BE2C (cell line): ENCODE results near the gene ATAD3B.

ENCODE experiments used
- DNase-seq: peaks from one replicate; pipeline ENCODE4 v3.0.0-alpha.2; 2020
- H3K27me3 ChIP-seq: fragments of 250-450 bp; sonication (Bioruptor Pico); 2 replicates; pipeline ENCODE4 v1.5.1; 2020; ENCODE audit warnings: mild to moderate bottlenecking
- H3K36me3 ChIP-seq: fragments of 250-450 bp; sonication (Bioruptor Pico); 2 replicates; pipeline ENCODE4 v1.5.1; 2020; ENCODE audit warnings: mild to moderate bottlenecking
- H3K4me1 ChIP-seq: fragments of 250-450 bp; sonication (Bioruptor Pico); 2 replicates; pipeline ENCODE4 v1.5.1; 2020
- H3K4me3 ChIP-seq: 2 replicates; pipeline ENCODE4 v1.5.1; 2011; ENCODE audit warnings: low read depth, low read length
- H3K9me3 ChIP-seq: fragments of 250-450 bp; sonication (Bioruptor Pico); 2 replicates; pipeline ENCODE4 v1.5.1; 2020
- TF ChIP-seq, protein P1 (sequence below): IDR thresholded peaks from 2 replicates; pipeline ENCODE4 v1.5.1; 2012; ENCODE audit warnings: mild to moderate bottlenecking, low read depth, low read length

ATAD3B gene

DNA sequence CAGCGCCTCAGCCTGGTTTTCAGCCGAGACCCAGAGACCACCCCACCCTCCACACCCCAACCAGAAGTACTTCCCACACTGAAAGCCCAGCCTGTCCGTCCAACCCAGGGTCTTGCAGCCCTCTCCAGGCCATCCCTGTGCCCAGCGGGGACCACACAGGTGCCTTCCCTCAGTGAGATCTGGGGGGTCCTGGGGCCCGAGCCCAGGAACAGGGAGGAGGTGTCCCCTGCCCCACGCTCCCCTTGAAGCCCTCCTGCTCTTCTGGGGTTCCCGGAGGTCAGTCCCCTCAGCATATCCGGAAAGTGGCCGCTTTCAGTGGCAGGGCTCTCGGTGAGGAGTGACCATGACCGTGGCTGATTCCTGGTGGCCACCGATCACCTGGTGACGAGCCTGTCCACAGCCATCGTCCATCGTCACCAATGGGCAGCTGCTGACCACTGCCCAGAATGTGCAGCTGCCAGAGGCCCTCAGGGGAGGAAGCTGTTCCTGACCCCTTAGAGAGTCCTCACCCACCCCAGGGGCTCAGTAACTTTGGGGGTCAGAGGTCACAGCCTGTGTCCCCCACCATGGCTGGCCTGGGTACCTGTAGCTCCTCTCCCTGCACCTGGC, 65.5 kb downstream of the ATAD3B start:
- Histone ChIP-seq H3K36me3 (peaks cover 27% of the 10 kb centered on the region), H3K4me1 (peaks cover 3% of the 10 kb centered on the region; the same call in 1 of the 2 replicates), H3K9me3 (no peaks in the 10 kb centered on the region), H3K4me3 (no peak overlapping the region), H3K27me3 (no peaks in the 10 kb centered on the region)
- no peak for DNase-seq
- TF ChIP-seq, protein P1, sequence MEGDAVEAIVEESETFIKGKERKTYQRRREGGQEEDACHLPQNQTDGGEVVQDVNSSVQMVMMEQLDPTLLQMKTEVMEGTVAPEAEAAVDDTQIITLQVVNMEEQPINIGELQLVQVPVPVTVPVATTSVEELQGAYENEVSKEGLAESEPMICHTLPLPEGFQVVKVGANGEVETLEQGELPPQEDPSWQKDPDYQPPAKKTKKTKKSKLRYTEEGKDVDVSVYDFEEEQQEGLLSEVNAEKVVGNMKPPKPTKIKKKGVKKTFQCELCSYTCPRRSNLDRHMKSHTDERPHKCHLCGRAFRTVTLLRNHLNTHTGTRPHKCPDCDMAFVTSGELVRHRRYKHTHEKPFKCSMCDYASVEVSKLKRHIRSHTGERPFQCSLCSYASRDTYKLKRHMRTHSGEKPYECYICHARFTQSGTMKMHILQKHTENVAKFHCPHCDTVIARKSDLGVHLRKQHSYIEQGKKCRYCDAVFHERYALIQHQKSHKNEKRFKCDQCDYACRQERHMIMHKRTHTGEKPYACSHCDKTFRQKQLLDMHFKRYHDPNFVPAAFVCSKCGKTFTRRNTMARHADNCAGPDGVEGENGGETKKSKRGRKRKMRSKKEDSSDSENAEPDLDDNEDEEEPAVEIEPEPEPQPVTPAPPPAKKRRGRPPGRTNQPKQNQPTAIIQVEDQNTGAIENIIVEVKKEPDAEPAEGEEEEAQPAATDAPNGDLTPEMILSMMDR: no peak

DNA sequence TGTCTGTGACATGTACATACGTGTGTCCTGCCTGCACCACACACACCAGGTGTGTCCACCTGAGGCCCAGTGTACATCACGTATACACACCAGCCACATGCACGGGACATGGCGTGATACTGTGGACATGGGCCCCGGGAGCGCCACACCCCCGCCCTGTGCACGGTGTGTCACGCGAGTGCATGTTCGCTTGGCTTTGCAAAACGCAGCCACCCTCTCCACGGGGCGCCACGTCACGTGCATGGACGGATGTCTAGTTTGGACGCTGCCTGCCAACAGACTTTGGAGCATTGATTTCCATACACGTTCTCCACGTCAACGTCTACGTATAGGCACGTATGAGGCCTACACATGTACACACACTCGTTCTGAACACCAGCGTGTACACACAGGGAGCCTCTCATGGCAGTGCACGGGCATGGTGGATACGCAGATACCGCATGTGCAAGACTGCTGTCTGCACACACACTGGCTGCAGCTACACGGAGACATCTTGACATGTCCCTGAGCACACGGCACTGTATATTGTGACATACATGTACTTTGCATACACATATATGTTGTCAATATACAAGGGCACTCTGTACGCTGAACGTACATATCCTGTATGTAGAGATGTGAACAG, 66.2 kb downstream of the ATAD3B start:
- DNase-seq: no peak
- TF ChIP-seq, protein P1: no peak
- H3K27me3 ChIP-seq: no peaks in the 10 kb centered on the region
- H3K4me3 ChIP-seq: no peak overlapping the region
- peaks cover 3% of the 10 kb centered on the region; the same call in 1 of the 2 replicates for H3K4me1 ChIP-seq
- H3K9me3 ChIP-seq: no peaks in the 10 kb centered on the region
- H3K36me3 ChIP-seq: peaks cover 31% of the 10 kb centered on the region

GRCh38 chr1:1538334-1538733, 66.8 kb downstream of the ATAD3B start:
- peaks cover 3% of the 10 kb centered on the region; the same call in 1 of the 2 replicates for H3K4me1 ChIP-seq
- TF ChIP-seq, protein P1: no peak
- H3K36me3 ChIP-seq: peaks cover 37% of the 10 kb centered on the region
- no peaks in the 10 kb centered on the region for H3K27me3 ChIP-seq
- DNase-seq: no peak
- no peak overlapping the region for H3K4me3 ChIP-seq
- H3K9me3 ChIP-seq: no peaks in the 10 kb centered on the region

GRCh38 chr1:1538989-1539309, 67.4 kb downstream of the ATAD3B start:
- Histone ChIP-seq H3K4me1 (peaks cover 3% of the 10 kb centered on the region; the same call in 1 of the 2 replicates), H3K4me3 (no peak overlapping the region), H3K9me3 (no peaks in the 10 kb centered on the region), H3K36me3 (peaks cover 40% of the 10 kb centered on the region), H3K27me3 (no peaks in the 10 kb centered on the region)
- TF ChIP-seq, protein P1: no peak
- DNase-seq: no peak

GRCh38 chr1:1539310-1540089, 67.9 kb downstream of the ATAD3B start:
- no peaks in the 10 kb centered on the region for H3K27me3 ChIP-seq
- H3K4me3 ChIP-seq: peak overlapping the region; percentile 41
- peaks cover 42% of the 10 kb centered on the region for H3K36me3 ChIP-seq
- TF ChIP-seq, protein P1: no peak
- no peaks in the 10 kb centered on the region for H3K9me3 ChIP-seq
- no peak for DNase-seq
- peaks cover 3% of the 10 kb centered on the region; the same call in 1 of the 2 replicates for H3K4me1 ChIP-seq
